IPS DF 6.9 (cell line): Measurements from ENCODE around the gene SFTA2.
"Not testable (repeated sequence)": the region's sequence is repeated elsewhere in the genome, so short reads cannot be mapped to it uniquely, and the experiment has no call there.

ENCODE experiments used
- DNase-seq: peaks from one replicate; pipeline ENCODE4 v3.0.0-alpha.2; 2013; ENCODE audit warnings: low read depth, low spot score
- H3K27ac ChIP-seq: one replicate; pipeline ENCODE4 v1.5.1; 2013; ENCODE audit warnings: low read length, control low read depth
- H3K27me3 ChIP-seq: 2 replicates; pipeline ENCODE4 v1.6.1; 2013; ENCODE audit warnings: mild to moderate bottlenecking, low read length; ENCODE audit not compliant: control insufficient read depth, insufficient read depth
- H3K36me3 ChIP-seq: 2 replicates; pipeline ENCODE4 v1.6.1; 2013; ENCODE audit warnings: low read length; ENCODE audit not compliant: control insufficient read depth, insufficient read depth
- H3K4me1 ChIP-seq: 2 replicates; pipeline ENCODE4 v1.6.1; 2013; ENCODE audit warnings: low read length; ENCODE audit not compliant: control insufficient read depth, insufficient read depth
- H3K4me3 ChIP-seq: 2 replicates; pipeline ENCODE4 v1.5.1; 2013; ENCODE audit warnings: mild to moderate bottlenecking, low read length
- H3K9me3 ChIP-seq: 2 replicates; pipeline ENCODE4 v1.6.1; 2013; ENCODE audit warnings: low read length, inconsistent platforms; ENCODE audit not compliant: control insufficient read depth, insufficient read depth
- WGBS: extraction: QIAGEN DNeasy Blood & Tissue Kit; methylation state at CpG from one replicate; pipeline ENCODE4 v1.1.7; 2013; ENCODE audit warnings: mixed read lengths, missing lambda C conversion rate; ENCODE audit not compliant: insufficient read length, insufficient coverage; 5-methylcytosine and 5-hydroxymethylcytosine counted together

The SFTA2 gene

DNA sequence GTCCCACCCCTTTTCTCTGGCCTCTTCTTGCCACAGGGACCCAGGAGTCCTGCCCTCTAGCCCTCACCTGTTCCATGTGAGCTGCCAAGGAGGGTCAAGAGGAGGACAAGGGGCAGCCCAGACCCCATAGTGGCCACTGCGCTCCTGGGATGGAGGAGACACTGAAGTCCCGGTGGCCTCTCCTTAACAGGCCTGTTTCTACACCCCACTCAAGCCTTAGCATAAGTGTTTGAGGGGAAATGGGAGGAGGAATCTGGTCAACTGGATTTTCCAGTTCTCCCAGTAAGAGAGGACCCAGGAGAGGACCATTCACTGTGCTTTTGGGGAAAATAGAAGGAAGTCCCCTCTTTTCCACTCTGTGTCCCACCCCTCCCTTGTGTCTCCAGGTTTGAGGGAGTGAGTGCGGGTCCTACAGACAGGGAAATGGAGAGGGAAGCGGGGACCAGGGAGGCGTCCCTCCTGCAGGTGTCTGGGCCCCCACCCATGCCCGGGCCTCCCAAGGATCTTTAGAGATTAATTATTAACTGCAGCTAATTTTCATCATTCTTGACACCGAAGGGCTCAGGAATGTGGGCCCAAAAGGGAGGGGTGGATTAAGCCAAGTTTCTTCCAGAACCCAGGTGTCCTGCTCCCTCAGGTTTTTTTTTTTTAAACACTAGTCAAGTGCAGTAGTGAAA, at the start of gene SFTA2:
TSS of gene SFTA2 (minus strand) at position 202 of the 677 bp plus-strand sequence. CDS start at position 128, 74 bp downstream.
- no peaks in the 10 kb centered on the region for H3K9me3 ChIP-seq
- no peak within 1 kb of the TSS for H3K27ac ChIP-seq
- DNase-seq = no peak
- no peaks in the 10 kb centered on the region for H3K4me1 ChIP-seq
- H3K36me3 ChIP-seq = no peaks in the 10 kb centered on the region
- no peaks in the 10 kb centered on the region for H3K27me3 ChIP-seq
- WGBS = no CpG with 5 or more reads among the region's 7 CpGs
- no peak within 1 kb of the TSS for H3K4me3 ChIP-seq

DNA sequence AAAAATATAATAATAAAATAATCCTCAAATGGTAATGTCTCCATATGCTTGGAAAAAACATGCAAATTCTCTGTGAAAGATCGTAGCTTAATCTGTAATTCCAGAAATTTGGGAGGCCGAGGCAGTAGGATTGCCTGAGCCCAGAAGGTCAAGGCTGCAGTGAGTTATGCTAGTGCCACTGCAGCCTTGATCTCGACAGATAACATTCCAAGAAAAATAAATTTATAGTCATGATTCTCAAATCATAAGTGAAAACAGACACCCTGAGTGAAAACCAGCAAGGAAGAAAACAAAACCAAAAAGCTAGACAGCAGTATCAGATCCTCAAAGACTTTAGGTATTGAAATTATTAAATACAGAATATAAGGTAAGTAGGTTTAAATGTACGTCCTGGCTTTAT, 47.7 kb upstream of the SFTA2 start:
- no peaks in the 10 kb centered on the region for H3K4me1 ChIP-seq
- DNase-seq = no peak
- H3K27me3 ChIP-seq = no peaks in the 10 kb centered on the region
- H3K9me3 ChIP-seq = no peaks in the 10 kb centered on the region
- H3K4me3 ChIP-seq = no peak overlapping the region
- H3K36me3 ChIP-seq = no peaks in the 10 kb centered on the region
- WGBS = no CpG with 5 or more reads among the region's 4 CpGs
- H3K27ac ChIP-seq = no peak overlapping the region

DNA sequence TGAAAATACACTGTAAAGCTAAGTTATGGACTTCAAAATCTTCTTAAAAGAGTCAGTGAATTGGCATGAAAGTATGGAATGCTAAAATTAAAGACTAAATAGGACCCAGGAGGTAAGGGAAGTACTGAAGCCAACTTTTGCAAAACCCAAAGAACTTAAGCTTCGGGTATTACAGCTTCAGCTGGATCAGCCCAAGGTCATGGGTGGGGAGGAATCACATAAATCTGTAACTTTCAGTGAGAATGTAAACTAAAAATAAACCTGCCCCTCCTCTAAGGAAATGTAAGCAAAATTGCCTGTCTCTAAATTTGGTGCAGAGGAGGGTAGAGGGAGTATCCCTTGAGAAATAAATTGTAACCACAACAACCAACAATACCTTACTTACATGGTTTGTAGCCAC, 47.2 kb upstream of the SFTA2 start:
- H3K4me1 ChIP-seq = no peaks in the 10 kb centered on the region
- H3K9me3 ChIP-seq = no peaks in the 10 kb centered on the region
- no peaks in the 10 kb centered on the region for H3K27me3 ChIP-seq
- no CpG with 5 or more reads among the region's 1 CpG for WGBS
- DNase-seq = no peak
- H3K36me3 ChIP-seq = no peaks in the 10 kb centered on the region
- no peak overlapping the region for H3K27ac ChIP-seq
- H3K4me3 ChIP-seq = no peak overlapping the region

DNA sequence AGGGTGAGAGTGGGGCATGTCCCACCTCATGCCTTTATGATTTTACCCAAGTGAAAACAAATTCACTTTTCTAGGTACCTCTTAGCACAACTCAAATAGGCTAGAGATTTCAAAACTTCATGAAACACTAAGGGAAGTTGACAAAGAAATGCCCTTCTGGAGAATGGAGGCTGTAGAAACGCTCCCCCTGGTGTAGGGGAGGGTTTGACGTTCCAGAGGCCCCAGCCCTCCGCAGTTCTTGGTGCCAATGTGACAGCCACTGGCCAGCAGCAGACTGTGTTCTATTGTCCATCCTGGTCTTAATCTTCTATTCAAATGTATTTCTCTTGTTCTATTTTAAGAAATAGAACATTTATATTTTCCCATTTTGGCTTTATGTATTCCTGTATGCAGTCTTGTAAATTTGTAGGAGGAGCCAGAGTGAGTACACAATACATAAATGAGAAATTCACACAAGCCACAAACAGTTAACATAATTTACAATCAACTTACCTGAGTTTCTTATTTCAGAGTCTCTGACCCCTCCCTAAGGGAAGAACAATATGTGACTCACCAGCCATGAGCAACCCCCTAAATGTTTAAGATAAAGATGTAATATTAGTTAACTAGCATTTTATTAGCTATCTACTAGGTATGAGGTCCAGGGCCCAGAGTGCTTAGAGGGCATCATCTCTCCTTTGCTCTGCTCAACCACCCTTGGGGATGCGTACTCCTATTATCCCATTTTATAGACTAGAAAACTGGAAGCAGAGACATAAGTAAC, 42.7 kb upstream of the SFTA2 start:
- Histone ChIP-seq H3K27ac (no peak overlapping the region), H3K9me3 (no peaks in the 10 kb centered on the region), H3K27me3 (no peaks in the 10 kb centered on the region), H3K4me3 (no peak overlapping the region), H3K4me1 (no peaks in the 10 kb centered on the region), H3K36me3 (no peaks in the 10 kb centered on the region)
- no CpG with 5 or more reads among the region's 4 CpGs for WGBS
- no peak for DNase-seq

DNA sequence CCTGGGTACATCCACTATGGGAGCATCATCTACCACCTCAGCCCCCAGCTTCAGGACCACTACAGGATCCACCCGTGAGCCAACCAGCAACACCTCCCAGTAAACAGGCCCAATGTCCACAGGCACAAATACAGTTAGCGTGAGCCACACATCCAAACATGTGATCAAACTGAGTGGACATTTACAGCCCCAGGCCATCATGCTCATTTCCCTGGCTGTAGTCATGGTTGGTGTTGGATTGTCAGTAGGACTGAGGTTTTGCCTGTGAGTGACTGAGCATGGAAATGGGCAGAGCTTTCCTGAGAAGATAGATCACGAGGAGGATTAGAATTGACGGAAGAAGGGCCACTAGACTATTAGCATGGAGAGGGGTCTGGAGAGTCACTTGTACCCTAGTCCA, 40.8 kb upstream of the SFTA2 start:
- H3K27ac ChIP-seq = no peak overlapping the region
- no peaks in the 10 kb centered on the region for H3K27me3 ChIP-seq
- WGBS = no CpG with 5 or more reads among the region's 4 CpGs
- H3K4me1 ChIP-seq = no peaks in the 10 kb centered on the region
- DNase-seq = no peak
- no peaks in the 10 kb centered on the region for H3K9me3 ChIP-seq
- no peaks in the 10 kb centered on the region for H3K36me3 ChIP-seq
- H3K4me3 ChIP-seq = no peak overlapping the region

DNA sequence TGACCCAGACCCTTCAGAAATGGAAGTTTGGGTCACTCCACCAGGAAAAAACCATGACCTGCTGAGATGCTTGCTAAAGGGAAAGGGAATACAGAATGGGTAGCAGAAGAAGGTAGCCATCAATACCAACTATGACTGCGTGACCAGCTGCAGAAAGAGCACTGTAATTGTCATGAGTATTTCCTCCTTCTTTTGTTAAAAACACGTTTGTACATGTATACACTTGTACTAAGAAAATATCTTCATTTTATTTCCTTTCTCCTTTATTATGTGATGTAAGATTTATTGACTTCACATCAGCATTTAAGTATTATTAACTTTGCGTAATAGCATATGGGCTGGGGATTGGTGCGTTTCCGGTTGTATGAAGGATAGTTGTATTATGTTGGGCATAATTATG, 39.0 kb upstream of the SFTA2 start:
- Histone ChIP-seq H3K4me1 (no peaks in the 10 kb centered on the region), H3K9me3 (no peaks in the 10 kb centered on the region), H3K27ac (no peak overlapping the region), H3K27me3 (no peaks in the 10 kb centered on the region), H3K4me3 (no peak overlapping the region), H3K36me3 (no peaks in the 10 kb centered on the region)
- WGBS = no CpG with 5 or more reads among the region's 5 CpGs
- no peak for DNase-seq

DNA sequence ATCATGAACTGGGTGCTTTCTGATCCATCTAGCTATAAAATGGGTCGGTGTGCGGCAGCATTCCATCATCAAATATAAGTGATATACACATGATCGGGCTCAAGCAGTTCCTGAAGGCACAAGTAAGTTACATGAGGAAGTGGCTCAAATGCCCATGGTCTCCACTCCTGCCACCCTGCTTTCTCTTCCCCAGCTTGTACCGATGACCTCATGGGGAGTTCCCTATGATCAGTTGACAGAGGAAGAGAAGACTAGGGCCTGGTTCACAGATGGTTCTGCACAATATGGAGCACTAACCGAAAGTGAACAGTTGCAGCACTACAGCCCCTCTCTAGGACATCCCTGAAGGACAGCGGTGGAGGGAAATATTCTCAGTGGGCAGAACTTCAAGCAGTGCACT, 37.2 kb upstream of the SFTA2 start:
- not testable (repeated sequence) for H3K27ac ChIP-seq, H3K27me3 ChIP-seq, DNase-seq, H3K36me3 ChIP-seq, H3K4me1 ChIP-seq, H3K9me3 ChIP-seq, H3K4me3 ChIP-seq
- no CpG with 5 or more reads among the region's 6 CpGs for WGBS

DNA sequence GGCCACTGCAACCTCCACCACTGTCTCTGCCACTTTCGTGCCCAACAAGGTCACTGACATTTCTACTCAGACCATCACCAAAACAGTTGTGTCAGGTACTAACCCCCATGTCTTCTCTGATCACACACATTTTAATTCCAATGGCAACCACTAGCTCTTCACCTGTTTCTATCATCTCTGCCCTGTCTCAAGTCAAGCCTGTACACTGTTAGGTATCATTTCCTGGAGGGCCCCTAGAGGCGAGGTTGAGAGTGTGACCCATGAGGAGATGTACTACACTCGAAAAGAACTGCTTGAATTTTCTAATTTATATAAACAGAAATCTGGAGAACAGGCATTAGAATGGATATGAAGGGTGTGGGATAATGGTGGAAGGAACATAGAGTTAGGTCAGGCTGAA, 34.2 kb upstream of the SFTA2 start:
- DNase-seq = no peak
- no peaks in the 10 kb centered on the region for H3K36me3 ChIP-seq
- no CpG with 5 or more reads among the region's 3 CpGs for WGBS
- H3K9me3 ChIP-seq = no peaks in the 10 kb centered on the region
- H3K27me3 ChIP-seq = no peaks in the 10 kb centered on the region
- no peaks in the 10 kb centered on the region for H3K4me1 ChIP-seq
- H3K27ac ChIP-seq = no peak overlapping the region
- H3K4me3 ChIP-seq = no peak overlapping the region

DNA sequence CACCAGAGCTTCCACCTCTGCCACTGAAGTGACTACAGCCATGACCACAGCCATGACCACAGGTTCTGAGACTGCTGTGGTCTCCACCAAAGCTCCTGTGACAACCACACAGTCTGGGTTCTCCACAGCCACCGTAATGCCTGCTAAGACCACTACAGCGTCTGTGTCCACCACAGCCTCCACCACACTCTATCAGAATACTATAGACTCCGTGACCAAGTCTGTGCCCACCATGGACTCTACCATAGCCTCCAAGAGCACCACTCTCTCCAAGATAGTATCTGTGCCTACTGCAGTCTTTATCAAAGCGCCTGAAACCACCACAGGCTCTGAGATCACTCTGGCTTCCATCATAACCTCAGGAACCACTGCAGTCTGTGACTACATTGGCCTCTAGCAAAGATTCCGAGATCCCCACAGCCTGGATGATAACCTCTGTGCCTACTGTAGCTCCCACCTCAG, 33.2 kb upstream of the SFTA2 start:
- Histone ChIP-seq H3K4me3 (no peak overlapping the region), H3K27me3 (no peaks in the 10 kb centered on the region), H3K27ac (no peak overlapping the region), H3K9me3 (no peaks in the 10 kb centered on the region), H3K4me1 (no peaks in the 10 kb centered on the region), H3K36me3 (no peaks in the 10 kb centered on the region)
- DNase-seq = no peak
- WGBS = no CpG with 5 or more reads among the region's 5 CpGs

DNA sequence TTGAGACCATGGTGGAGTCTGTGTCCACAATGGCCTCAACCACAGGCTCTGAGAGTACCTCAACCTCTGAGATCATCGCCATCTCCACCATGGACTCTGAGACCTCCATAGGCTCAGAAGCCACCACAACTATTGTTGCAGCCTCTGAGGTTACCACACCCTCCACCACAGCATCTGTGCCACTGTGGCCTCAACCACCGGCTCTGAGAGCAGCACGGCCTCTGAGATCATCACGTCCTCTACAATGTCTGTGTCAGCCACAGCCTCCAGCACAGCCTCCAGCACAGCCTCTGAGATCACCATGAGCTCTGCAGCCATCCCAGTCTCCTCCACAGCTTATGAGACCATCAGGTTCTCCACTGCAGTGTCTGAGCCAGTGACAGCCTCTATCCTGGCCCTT, 32.1 kb upstream of the SFTA2 start:
- no peaks in the 10 kb centered on the region for H3K27me3 ChIP-seq
- H3K4me3 ChIP-seq = no peak overlapping the region
- H3K4me1 ChIP-seq = no peaks in the 10 kb centered on the region
- WGBS = no CpG with 5 or more reads among the region's 4 CpGs
- no peak for DNase-seq
- no peak overlapping the region for H3K27ac ChIP-seq
- H3K36me3 ChIP-seq = no peaks in the 10 kb centered on the region
- H3K9me3 ChIP-seq = no peaks in the 10 kb centered on the region

DNA sequence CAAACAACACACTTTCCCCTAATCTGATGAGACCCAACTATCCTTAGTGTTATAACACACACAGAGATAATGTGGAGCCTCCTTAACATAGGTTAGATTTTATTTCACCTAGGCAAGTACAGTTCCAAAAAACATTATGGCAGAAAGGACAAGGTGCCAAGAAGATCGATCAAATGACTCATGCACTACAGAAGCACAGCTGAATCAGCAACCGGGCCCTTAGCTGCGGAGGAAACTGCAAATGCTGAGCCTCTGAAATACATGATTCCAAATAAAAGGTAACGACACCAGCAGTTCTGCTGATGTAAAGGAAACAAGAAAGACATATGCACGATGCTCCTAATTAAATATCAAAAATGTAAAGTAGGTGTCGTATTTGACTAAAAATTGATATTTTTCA, 31.7 kb upstream of the SFTA2 start:
- H3K4me3 ChIP-seq = no peak overlapping the region
- WGBS = no CpG with 5 or more reads among the region's 6 CpGs
- no peak overlapping the region for H3K27ac ChIP-seq
- H3K36me3 ChIP-seq = no peaks in the 10 kb centered on the region
- no peak for DNase-seq
- no peaks in the 10 kb centered on the region for H3K4me1 ChIP-seq
- H3K27me3 ChIP-seq = no peaks in the 10 kb centered on the region
- no peaks in the 10 kb centered on the region for H3K9me3 ChIP-seq
